GM15510 (cell line): ENCODE measurements around the gene GPAT2.

Experiments used
- POLR2A ChIP-seq: IDR thresholded peaks from 3 replicates; pipeline ENCODE4 v1.6.1; 2011; ENCODE audit warnings: borderline replicate concordance; ENCODE audit not compliant: insufficient read length; ENCODE audit errors: extremely low read depth

Gene GPAT2

DNA sequence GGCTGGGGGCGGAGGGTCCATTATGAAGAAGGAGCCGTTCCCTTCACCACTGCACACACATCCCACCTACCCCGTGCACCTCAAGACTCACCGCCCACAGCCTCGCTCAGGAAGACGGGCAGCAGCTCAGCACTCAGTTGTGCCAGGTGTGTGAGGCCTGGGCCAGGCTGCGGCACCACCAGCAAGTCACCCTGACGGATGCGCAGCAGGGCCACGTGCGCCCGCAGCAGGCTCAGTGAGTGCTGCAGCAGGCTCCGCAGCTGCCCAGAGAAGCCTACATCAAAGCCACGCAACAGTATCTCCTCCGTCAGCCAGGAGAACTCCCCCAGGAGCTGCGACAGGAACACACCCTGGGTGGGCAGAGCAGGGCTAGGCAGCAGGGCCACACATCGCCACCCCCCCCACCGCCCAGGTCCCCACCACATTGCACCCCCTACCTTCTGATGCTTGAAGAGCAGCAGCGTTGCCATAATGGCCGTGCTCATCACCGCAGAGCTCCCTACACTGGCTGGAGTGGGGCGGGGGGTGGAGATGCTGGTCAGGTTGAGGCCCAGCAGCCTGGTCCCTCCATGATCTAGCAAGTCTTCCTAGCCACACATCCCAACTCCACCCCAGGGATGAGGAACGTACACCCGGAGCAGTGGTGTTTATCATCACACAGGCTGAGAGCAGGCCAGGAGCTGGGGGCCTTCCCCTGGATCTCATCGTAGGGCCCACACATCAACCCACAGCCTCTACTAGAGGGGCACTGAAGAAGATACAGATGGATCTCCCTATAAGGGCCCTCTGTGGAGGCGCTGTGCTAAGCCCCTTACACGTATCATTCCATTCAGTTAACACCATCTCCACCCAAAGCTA lies 10.2 kb downstream of the GPAT2 start:
- no peak for TF ChIP-seq POLR2A

DNA sequence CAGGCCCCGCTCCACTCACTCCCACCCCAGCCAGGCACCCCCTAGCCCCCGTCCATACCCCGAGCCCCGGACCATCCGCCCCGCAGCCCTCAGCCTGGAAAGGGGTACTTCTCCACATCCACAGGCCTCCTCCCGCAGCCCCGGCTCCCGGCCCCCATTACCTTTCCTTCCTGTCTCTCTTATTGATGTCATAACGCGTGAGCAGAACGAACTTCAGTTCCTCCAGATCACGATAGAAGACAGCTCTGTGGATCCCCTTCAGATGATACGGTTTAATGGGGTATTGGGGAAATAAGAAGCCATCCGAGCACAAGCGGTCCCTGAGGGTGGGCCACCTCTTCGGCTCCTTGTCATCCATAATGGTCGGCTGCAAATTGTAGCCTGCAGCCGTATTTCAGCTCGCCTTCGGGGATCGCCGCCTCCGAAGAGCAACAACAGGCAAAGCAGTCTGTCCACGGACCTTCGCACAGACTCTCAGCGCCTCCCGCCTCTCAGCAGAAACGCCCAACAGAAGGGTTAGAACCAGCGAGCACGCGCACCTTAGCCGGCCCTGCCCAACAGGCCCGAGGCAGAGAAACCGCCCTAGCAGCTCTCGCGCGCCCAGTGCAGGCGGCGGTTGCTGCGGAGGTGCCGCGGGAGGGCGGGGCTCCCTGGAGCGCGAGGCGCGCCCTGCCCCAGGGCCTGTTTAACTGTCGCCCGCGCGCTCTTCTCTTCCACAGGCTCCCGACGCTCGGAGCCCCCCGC lies 43.2 kb downstream of the GPAT2 start, which contains the start of gene ANKRD36C:
Gene ANKRD36C (minus strand): TSS at position 474 of the 744 bp plus-strand sequence. CDS start 116 bp downstream, at position 358.
- peak; percentile 31 for TF ChIP-seq POLR2A
